C4-2B (cell line): ENCODE data around the gene ERI3.

Experiments
- CTCF ChIP-seq: fragments of 450-650 bp; conservative IDR thresholded peaks from 2 replicates; pipeline ENCODE4 v1.5.1; 2017; ENCODE audit warnings: mild to moderate bottlenecking
- ZFX ChIP-seq: fragments of 450-650 bp; IDR thresholded peaks from 2 replicates; pipeline ENCODE4 v1.6.1; 2017

- TF ChIP-seq CTCF (no peak), ZFX (no peak)
These were observed 27.2 kb downstream of the ERI3 start for GRCh38 chr1:44327679-44328491.
